ENCODE measurements around the gene PPARA.

Gene PPARA

GRCh38 chr22:46140989-46141928 is 9.1 kb upstream of the PPARA start:
- no peaks in the 10 kb centered on the region for H3K79me2 ChIP-seq (ENCODE audit: low read length)
- TF ChIP-seq EZH2 (optimal IDR thresholded peaks at IDR 0.05; ENCODE audit: low read depth, low read length), result no peak
- TF ChIP-seq CTCF (IDR thresholded peaks at IDR 0.05; ENCODE audit: low read length), result no peak
- TF ChIP-seq EZH2phosphoT487 (IDR thresholded peaks at IDR 0.05; ENCODE audit: low read length), result no peak
- H3K27me3 ChIP-seq (replicated peaks; ENCODE audit: insufficient read depth, low read length), result peaks cover 6% of the 10 kb centered on the region; the same call in 1 of the 2 replicates
- H4K20me1 ChIP-seq (ENCODE audit: insufficient read depth, low read length), result no peaks in the 10 kb centered on the region
- peak overlapping the region; percentile 60; the same call in 1 of the 2 replicates for H3K4me2 ChIP-seq (ENCODE audit: low read depth, low read length)
- no peaks in the 10 kb centered on the region for H3K9me2 ChIP-seq (replicated peaks; ENCODE audit: insufficient read depth, low read length)
- peak; percentile 61 for DNase-seq
- H3K27ac ChIP-seq (ENCODE audit: low read length), result peak overlapping the region; percentile 20; the same call in 1 of the 2 replicates
- H3K36me3 ChIP-seq (replicated peaks; ENCODE audit: insufficient read depth, low read length), result no peaks in the 10 kb centered on the region
- H2AFZ ChIP-seq (ENCODE audit: low read length), result peak overlapping the region; percentile 35; the same call in 1 of the 2 replicates
- peak overlapping the region; percentile 7; the same call in 1 of the 2 replicates for H3K9ac ChIP-seq (ENCODE audit: low read length)
- no peaks in the 10 kb centered on the region for H3K4me1 ChIP-seq (ENCODE audit: low read length)
- peak overlapping the region; percentile 29; the same call in 1 of the 2 replicates for H3K4me3 ChIP-seq (ENCODE audit: low read length)
- H3F3A ChIP-seq (ENCODE audit: insufficient read depth, low read length), result no peaks in the 10 kb centered on the region
- no peaks in the 10 kb centered on the region for H3K9me3 ChIP-seq (replicated peaks; ENCODE audit: insufficient read depth, low read length)

GRCh38 chr22:46142548-46143490 is 7.5 kb upstream of the PPARA start:
- Histone ChIP-seq H3K4me3 (ENCODE audit: low read length) (no peak overlapping the region), H3K36me3 (replicated peaks; ENCODE audit: insufficient read depth, low read length) (no peaks in the 10 kb centered on the region), H3K79me2 (ENCODE audit: low read length) (no peaks in the 10 kb centered on the region), H3K9me3 (replicated peaks; ENCODE audit: insufficient read depth, low read length) (no peaks in the 10 kb centered on the region), H3F3A (ENCODE audit: insufficient read depth, low read length) (no peaks in the 10 kb centered on the region), H3K4me2 (ENCODE audit: low read depth, low read length) (no peak overlapping the region), H3K9ac (ENCODE audit: low read length) (no peak overlapping the region), H3K27me3 (replicated peaks; ENCODE audit: insufficient read depth, low read length) (peaks cover 6% of the 10 kb centered on the region), H4K20me1 (ENCODE audit: insufficient read depth, low read length) (no peaks in the 10 kb centered on the region), H2AFZ (ENCODE audit: low read length) (no peak overlapping the region), H3K4me1 (ENCODE audit: low read length) (no peaks in the 10 kb centered on the region), H3K9me2 (replicated peaks; ENCODE audit: insufficient read depth, low read length) (no peaks in the 10 kb centered on the region), H3K27ac (ENCODE audit: low read length) (no peak overlapping the region)
- TF ChIP-seq EZH2phosphoT487 (IDR thresholded peaks at IDR 0.05; ENCODE audit: low read length) (no peak), CTCF (IDR thresholded peaks at IDR 0.05; ENCODE audit: low read length) (no peak), EZH2 (optimal IDR thresholded peaks at IDR 0.05; ENCODE audit: low read depth, low read length) (no peak)
- no peak for DNase-seq

- Histone ChIP-seq H3K4me3 (ENCODE audit: low read length) (no peak overlapping the region), H3F3A (ENCODE audit: insufficient read depth, low read length) (no peaks in the 10 kb centered on the region)
- no peak for DNase-seq
Observed at GRCh38 chr22:46143491-46144147, 6.7 kb upstream of the PPARA start.

More at GRCh38 chr22:46143491-46144147, 6.7 kb upstream of the PPARA start:
- Histone ChIP-seq H3K4me2 (ENCODE audit: low read depth, low read length) (no peak overlapping the region), H3K9ac (ENCODE audit: low read length) (no peak overlapping the region), H3K27ac (ENCODE audit: low read length) (no peak overlapping the region), H3K9me3 (replicated peaks; ENCODE audit: insufficient read depth, low read length) (no peaks in the 10 kb centered on the region), H2AFZ (ENCODE audit: low read length) (no peak overlapping the region), H3K4me1 (ENCODE audit: low read length) (no peaks in the 10 kb centered on the region), H4K20me1 (ENCODE audit: insufficient read depth, low read length) (no peaks in the 10 kb centered on the region), H3K27me3 (replicated peaks; ENCODE audit: insufficient read depth, low read length) (peaks cover 10% of the 10 kb centered on the region), H3K36me3 (replicated peaks; ENCODE audit: insufficient read depth, low read length) (no peaks in the 10 kb centered on the region), H3K79me2 (ENCODE audit: low read length) (no peaks in the 10 kb centered on the region), H3K9me2 (replicated peaks; ENCODE audit: insufficient read depth, low read length) (no peaks in the 10 kb centered on the region)
- no peak for TF ChIP-seq EZH2 (optimal IDR thresholded peaks at IDR 0.05; ENCODE audit: low read depth, low read length)
- TF ChIP-seq EZH2phosphoT487 (IDR thresholded peaks at IDR 0.05; ENCODE audit: low read length), result no peak
- TF ChIP-seq CTCF (IDR thresholded peaks at IDR 0.05; ENCODE audit: low read length), result no peak

Data from MM.1S (cell line).